SK-MEL-5 (cell line): ENCODE measurements around the gene LRRC31. TPM values are rescaled to one million over a fixed set of nuclear protein-coding genes. Genes with fewer than 3 reads are reported as not detected.

Source experiments
- DNase-seq: peaks from one replicate; pipeline ENCODE4 v3.0.0-alpha.2; 2016; ENCODE audit warnings: low read depth, low spot score
- in situ Hi-C: cut with HindIII; loops from 2 replicates; pipeline ENCODE4 v1.10.0; 2016; ENCODE audit warnings: low sequenced_read_pairs, high pct_unique_total_duplicates, low pct_unique_long_range_greater_than_20kb
- total RNA-seq: library from RNA; depleted of rRNA; stranded (reverse); fragments of >200 nt; shearing (Covaris generic); gene quantifications from 2 replicates; pipeline ENCODE4 v1.2.3, GENCODE V29; 2014

Gene LRRC31
- total RNA-seq, 1 experiment from 2014 or later, result not detected

- no peak for DNase-seq
- in situ Hi-C loops, result no loop called here
Observed at GRCh38 chr3:169827712-169828111, 42.0 kb downstream of the LRRC31 start.

GRCh38 chr3:169825316-169825715 lies 44.4 kb downstream of the LRRC31 start:
- in situ Hi-C loops, result no loop called here

GRCh38 chr3:169822983-169823382 lies 46.8 kb downstream of the LRRC31 start:
- DNase-seq, result no peak

More at GRCh38 chr3:169825316-169825715, 44.4 kb downstream of the LRRC31 start:
- no peak for DNase-seq

GRCh38 chr3:169822540-169822939 lies 47.2 kb downstream of the LRRC31 start:
- DNase-seq, result no peak
- in situ Hi-C loops, result no loop called here

More at GRCh38 chr3:169822983-169823382, 46.8 kb downstream of the LRRC31 start:
- in situ Hi-C loops, result no loop called here

GRCh38 chr3:169822091-169822490 lies 47.6 kb downstream of the LRRC31 start:
- in situ Hi-C loops, result no loop called here
- no peak for DNase-seq

GRCh38 chr3:169818316-169818715 lies 51.4 kb downstream of the LRRC31 start:
- DNase-seq, result no peak
- in situ Hi-C loops, result no loop called here

GRCh38 chr3:169815590-169816150 lies 54.1 kb downstream of the LRRC31 start:
- in situ Hi-C loops, result no loop called here
- DNase-seq, result no peak

- peak; percentile 9 for DNase-seq
- in situ Hi-C loops, result no loop called here
Observed at GRCh38 chr3:169813757-169814517, 55.8 kb downstream of the LRRC31 start.

- no peak for DNase-seq
- in situ Hi-C loops, result no loop called here
Observed at GRCh38 chr3:169813278-169813677, 56.5 kb downstream of the LRRC31 start.

- peak; percentile 75 for DNase-seq
- in situ Hi-C loops, result no loop called here
Observed at GRCh38 chr3:169812332-169813235, 57.2 kb downstream of the LRRC31 start, which contains the start of the genes LRRC34 and LRRIQ4. TSS of gene LRRC34 (minus strand) at chr3:169812904. CDS start at chr3:169812548, 356 bp downstream. TSS of gene LRRIQ4 (plus strand) at chr3:169812870. CDS start at chr3:169821922, 9,052 bp downstream.

GRCh38 chr3:169811631-169812331 lies 58.0 kb downstream of the LRRC31 start:
- peak; percentile 15 for DNase-seq
- in situ Hi-C loops, result no loop called here

GRCh38 chr3:169809230-169809795 lies 60.4 kb downstream of the LRRC31 start:
- no peak for DNase-seq
- in situ Hi-C loops, result no loop called here

GRCh38 chr3:169804681-169805080 lies 65.1 kb downstream of the LRRC31 start:
- no peak for DNase-seq
- in situ Hi-C loops, result no loop called here

- in situ Hi-C loops, result no loop called here
- DNase-seq, result no peak
Observed at GRCh38 chr3:169792359-169792758, 77.4 kb downstream of the LRRC31 start.

- in situ Hi-C loops, result no loop called here
- no peak for DNase-seq
Observed at GRCh38 chr3:169790687-169791429, 78.9 kb downstream of the LRRC31 start.

GRCh38 chr3:169790219-169790618 lies 79.5 kb downstream of the LRRC31 start:
- in situ Hi-C loops, result no loop called here
- DNase-seq, result no peak
